H1 (cell line): Measurements from ENCODE around the gene CROCC2. TPM values are rescaled to one million over a fixed set of nuclear protein-coding genes. Genes with fewer than 3 reads are reported as not detected.

Source experiments
- CTCF ChIA-PET: fragments of 300-600 bp; sonication (Branson Sonifier 250); formaldehyde crosslinking; loops from one replicate; lab custom pipeline; 2021; ENCODE audit not compliant: partially characterized antibody; lab: Charles Lee
- POLR2A ChIA-PET: fragments of 300-600 bp; sonication (Branson Sonifier 250); formaldehyde crosslinking; loops from one replicate; lab custom pipeline; 2021; ENCODE audit warnings: inconsistent platforms; ENCODE audit not compliant: partially characterized antibody; lab: Charles Lee
- DNase-seq, 2 experiments: peaks; one replicate each; pipeline versions ENCODE4 v3.0.0 to v3.0.0-alpha.2; 2010 to 2022; ENCODE audit warnings: low spot score in 2 of 2, low read depth in 1 of 2, mixed read lengths in 1 of 2
- FAIRE-seq: peaks from 2 replicates; lab custom pipeline; 2011; peaks lifted over from hg19 to GRCh38; lab: Jason Lieb, UNC
- H2AFZ ChIP-seq: 2 replicates; pipeline ENCODE4 v1.8.1; 2012; ENCODE audit warnings: low read length, inconsistent platforms
- H2AK5ac ChIP-seq: 2 replicates; pipeline ENCODE4 v1.6.1; 2013; ENCODE audit warnings: low read depth, low read length
- H2BK120ac ChIP-seq: replicated peaks from 2 replicates; pipeline ENCODE3; 2013; ENCODE audit warnings: low read depth, low read length, inconsistent platforms
- H2BK12ac ChIP-seq: 2 replicates; pipeline ENCODE4 v1.6.1; 2013; ENCODE audit warnings: low read depth, low read length
- H2BK15ac ChIP-seq: 2 replicates; pipeline ENCODE4 v1.6.1; 2013; ENCODE audit warnings: low read length
- H2BK20ac ChIP-seq: 2 replicates; pipeline ENCODE4 v1.6.1; 2013; ENCODE audit warnings: low read length
- H2BK5ac ChIP-seq: 2 replicates; pipeline ENCODE4 v1.6.1; 2013; ENCODE audit warnings: low read depth, low read length
- H3K14ac ChIP-seq: 2 replicates; pipeline ENCODE4 v1.6.1; 2013; ENCODE audit warnings: inconsistent platforms; ENCODE audit not compliant: insufficient read length
- H3K18ac ChIP-seq: 2 replicates; pipeline ENCODE4 v1.6.1; 2013; ENCODE audit warnings: low read length; ENCODE audit errors: extremely low read depth
- H3K23ac ChIP-seq: 2 replicates; pipeline ENCODE4 v1.6.1; 2013; ENCODE audit warnings: inconsistent platforms; ENCODE audit not compliant: insufficient read length
- H3K23me2 ChIP-seq: 2 replicates; pipeline ENCODE4 v1.6.1; 2013; ENCODE audit warnings: low read depth, low read length
- H3K27ac ChIP-seq: 2 replicates; pipeline ENCODE4 v1.6.1; 2011; ENCODE audit warnings: low read depth, low read length, inconsistent platforms
- H3K27me3 ChIP-seq, 4 experiments: replicated peaks in 1 of 4; 1 replicate in 1 of 4; 2 replicates in 3 of 4; pipeline versions ENCODE4 v1.6.1 to v1.8.1; 2011 to 2013; ENCODE audit warnings: low read length in 3 of 4, mild to moderate bottlenecking in 3 of 4, inconsistent platforms in 2 of 4, mixed read lengths in 2 of 4, moderate library complexity in 1 of 4; ENCODE audit not compliant: control insufficient read depth in 3 of 4, insufficient read depth in 3 of 4; ENCODE audit errors: extremely low read depth in 1 of 4
- H3K36me3 ChIP-seq, 4 experiments: 2 replicates each; pipeline versions ENCODE4 v1.6.1 to v1.8.1; 2011 to 2013; ENCODE audit warnings: mild to moderate bottlenecking in 4 of 4, low read length in 3 of 4, moderate library complexity in 2 of 4, control low read depth in 1 of 4, inconsistent platforms in 1 of 4; ENCODE audit not compliant: insufficient read depth in 4 of 4, control insufficient read depth in 2 of 4
- H3K4ac ChIP-seq: replicated peaks from 2 replicates; pipeline ENCODE3; 2013; ENCODE audit warnings: low read length, low read depth, mixed read lengths, inconsistent platforms; ENCODE audit not compliant: insufficient read length
- H3K4me1 ChIP-seq, 4 experiments: replicated peaks in 1 of 4; 1 replicate in 1 of 4; 2 replicates in 3 of 4; pipeline versions ENCODE4 v1.6.1 to v1.8.1; 2011 to 2013; ENCODE audit warnings: low read length in 3 of 4, inconsistent platforms in 2 of 4, mixed read lengths in 1 of 4; ENCODE audit not compliant: insufficient read depth in 4 of 4, control insufficient read depth in 3 of 4
- H3K4me2 ChIP-seq, 2 experiments: 2 replicates each; pipeline versions ENCODE4 v1.6.1 to v1.8.1; 2011 to 2013; ENCODE audit warnings: low read depth in 2 of 2, low read length in 2 of 2, control low read depth in 1 of 2, inconsistent platforms in 1 of 2, mild to moderate bottlenecking in 1 of 2; ENCODE audit not compliant: insufficient read depth in 1 of 2
- H3K4me3 ChIP-seq, 4 experiments: fragments of 200-600, 300-600 bp in 1 of 4; sonication (generic), shearing (Covaris generic), sonication (Bioruptor Twin) in 1 of 4; 2 replicates each; pipeline versions ENCODE4 v1.5.1 to v1.8.1; 2011 to 2016; ENCODE audit warnings: low read length in 4 of 4, low read depth in 3 of 4, control low read depth in 2 of 4, inconsistent platforms in 2 of 4, mild to moderate bottlenecking in 2 of 4, mixed read lengths in 1 of 4, moderate library complexity in 1 of 4; ENCODE audit not compliant: insufficient read depth in 2 of 4; ENCODE audit errors: extremely low read depth in 1 of 4
- H3K56ac ChIP-seq: replicated peaks from 2 replicates; pipeline ENCODE3; 2013; ENCODE audit warnings: low read depth, mild to moderate bottlenecking, mixed read lengths, low read length, inconsistent platforms; ENCODE audit not compliant: insufficient read length
- H3K79me1 ChIP-seq: 2 replicates; pipeline ENCODE4 v1.6.1; 2013; ENCODE audit warnings: low read depth, low read length, control low read depth
- H3K79me2 ChIP-seq, 2 experiments: 2 replicates each; pipeline versions ENCODE4 v1.6.1 to v1.8.1; 2012 to 2013; ENCODE audit warnings: low read length in 2 of 2, mild to moderate bottlenecking in 2 of 2, inconsistent platforms in 1 of 2; ENCODE audit not compliant: insufficient read depth in 2 of 2, control insufficient read depth in 1 of 2
- H3K9ac ChIP-seq, 4 experiments: replicated peaks in 1 of 4; 1 replicate in 1 of 4; 2 replicates in 3 of 4; pipeline versions ENCODE4 v1.6.1 to v1.8.1; 2011 to 2013; ENCODE audit warnings: low read depth in 3 of 4, low read length in 3 of 4, control low read depth in 2 of 4, mild to moderate bottlenecking in 2 of 4, moderate library complexity in 2 of 4, inconsistent platforms in 1 of 4; ENCODE audit errors: extremely low read depth in 1 of 4
- H3K9me3 ChIP-seq, 2 experiments: 2 replicates each; pipeline versions ENCODE4 v1.6.1 to v1.8.1; 2012 to 2013; ENCODE audit warnings: mild to moderate bottlenecking in 2 of 2, moderate library complexity in 2 of 2, control low read depth in 1 of 2, inconsistent platforms in 1 of 2, low read depth in 1 of 2, low read length in 1 of 2, mixed read lengths in 1 of 2; ENCODE audit not compliant: insufficient read depth in 2 of 2
- H4K20me1 ChIP-seq, 2 experiments: replicated peaks in 1 of 2; 2 replicates each; pipeline versions ENCODE3 to v1.8.1; 2011 to 2013; ENCODE audit warnings: inconsistent platforms in 2 of 2, low read length in 2 of 2, mild to moderate bottlenecking in 1 of 2; ENCODE audit not compliant: insufficient read depth in 2 of 2, control insufficient read depth in 1 of 2
- H4K5ac ChIP-seq: 2 replicates; pipeline ENCODE4 v1.6.1; 2013; ENCODE audit warnings: low read length, low read depth, mixed read lengths, inconsistent platforms; ENCODE audit not compliant: insufficient read length
- H4K8ac ChIP-seq: 2 replicates; pipeline ENCODE4 v1.8.0; 2013; ENCODE audit warnings: mild to moderate bottlenecking, moderate library complexity, low read length, inconsistent platforms; ENCODE audit not compliant: insufficient read depth; ENCODE audit errors: extremely low read depth
- H4K91ac ChIP-seq: replicated peaks from 2 replicates; pipeline ENCODE3; 2013; ENCODE audit warnings: low read length, mixed read lengths, inconsistent platforms; ENCODE audit not compliant: insufficient read length
- ATF2 ChIP-seq: IDR thresholded peaks from 2 replicates; pipeline ENCODE4 v1.6.1; 2012; ENCODE audit warnings: low read length, inconsistent platforms
- CREB1 ChIP-seq: IDR thresholded peaks from 2 replicates; pipeline ENCODE4 v1.6.1; 2012; ENCODE audit warnings: inconsistent platforms
- JUN ChIP-seq: IDR thresholded peaks from 2 replicates; pipeline ENCODE4 v1.6.1; 2011; ENCODE audit warnings: low read depth, mild to moderate bottlenecking, improper control_type of control experiment, low read length
- KDM5A ChIP-seq: fragments of 200-600 bp; IDR thresholded peaks from 2 replicates; pipeline ENCODE4 v1.7.1; 2012; ENCODE audit warnings: mild to moderate bottlenecking, low read length, inconsistent platforms, mixed read lengths
- MAFK ChIP-seq: IDR thresholded peaks from 2 replicates; pipeline ENCODE4 v1.6.1; 2012; ENCODE audit warnings: low read depth, mild to moderate bottlenecking, improper control_type of control experiment, low read length
- PHF8 ChIP-seq: fragments of 200-600 bp; sonication (generic); conservative IDR thresholded peaks from 2 replicates; pipeline ENCODE4 v1.7.1; 2012; ENCODE audit warnings: low read depth, mild to moderate bottlenecking, inconsistent platforms, low read length, moderate library complexity
- RBBP5 ChIP-seq: IDR thresholded peaks from 2 replicates; pipeline ENCODE4 v1.7.1; 2012; ENCODE audit warnings: low read depth, mild to moderate bottlenecking, inconsistent platforms, low read length, moderate library complexity, borderline replicate concordance
- TAF7 ChIP-seq: optimal IDR thresholded peaks from 2 replicates; pipeline ENCODE3; 2011; ENCODE audit warnings: low read depth, mild to moderate bottlenecking, inconsistent platforms, low read length, moderate library complexity, borderline replicate concordance
- YY1 ChIP-seq: IDR thresholded peaks from 2 replicates; pipeline ENCODE4 v1.6.1; 2011; ENCODE audit warnings: low read depth, mild to moderate bottlenecking, low read length
- ZNF274 ChIP-seq: IDR thresholded peaks from 2 replicates; pipeline ENCODE4 v1.7.0; 2012; ENCODE audit warnings: low read length, borderline replicate concordance; ENCODE audit errors: extremely low read depth
- WGBS, 2 experiments: shearing (Covaris generic) in 1 of 2; methylation state at CpG; one replicate each; pipeline versions ENCODE4 v1.1.6 to v1.1.7; 2013 to 2015; ENCODE audit warnings: low lambda C conversion rate in 2 of 2, mixed read lengths in 2 of 2, inconsistent platforms in 1 of 2, low coverage in 1 of 2, missing lambda C conversion rate in 1 of 2; ENCODE audit not compliant: insufficient replicate concordance in 2 of 2, insufficient coverage in 1 of 2, insufficient read length in 1 of 2; ENCODE audit errors: extremely low coverage in 1 of 2, missing lambda C conversion rate in 1 of 2; 5-methylcytosine and 5-hydroxymethylcytosine counted together
- polyA plus RNA-seq, 7 experiments: library from polyadenylated mRNA; depleted of rRNA in 3 of 7; stranded (reverse) in 5 of 7; unstranded in 2 of 7; fragments of >200 nt in 5 of 7; fragments of 200-250 nt in 2 of 7; gene quantifications; 1 replicate in 5 of 7; 2 replicates in 1 of 7; 4 replicates in 1 of 7; pipeline versions ENCODE4 v1.2.1 to v1.2.3, GENCODE V29; 2011 to 2013; ENCODE audit warnings: missing spikeins in 2 of 7, mixed read lengths in 2 of 7
- total RNA-seq: library from RNA; stranded (reverse); fragmentation: NEBNext Ultra II Directional; extraction: Animal tissue kit (Norgen Biotek cat#: 25700); gene quantifications from 2 replicates; pipeline ENCODE4 v1.2.1, GENCODE V29; 2021

Gene CROCC2
- total and polyA plus RNA-seq, 2 of the 8 experiments (the other 6 are each of a cell fraction or from before 2014, with no cell fraction given): not detected

GRCh38 chr2:240958366-240959213 lies 52.5 kb downstream of the CROCC2 start:
- H3K27me3 ChIP-seq: no peaks in the 10 kb centered on the region
- H3K79me2 ChIP-seq: no peaks in the 10 kb centered on the region
- no peak overlapping the region for H3K14ac ChIP-seq
- ChIA-PET CTCF (interaction anchor here (1.0 to 1.6 kb wide), 4 partner anchors 25 to 118 kb away, joined by 3 to 5 read pairs (median 5); no protein-coding TSS in a partner anchor), POLR2A (no interaction called here)
- no peaks in the 10 kb centered on the region for H3K36me3 ChIP-seq
- H4K20me1 ChIP-seq: peaks cover 0 to 10% of the 10 kb centered on the region in 2 experiments
- H4K91ac ChIP-seq: no peak overlapping the region
- no peak overlapping the region for H2AFZ ChIP-seq
- H4K5ac ChIP-seq: no peak overlapping the region
- 89% methylated on average over 19 of the region's 19 CpGs; no CpG with 5 or more reads in 1 of the 2 experiments for WGBS, 2 experiments
- no peak overlapping the region for H3K4ac ChIP-seq
- 0 out of 2 replicates have a peak overlapping the region, but pooled peaks have one; percentile 40 for H2AK5ac ChIP-seq
- H3K23ac ChIP-seq: no peak overlapping the region
- no peaks in the 10 kb centered on the region for H3K9me3 ChIP-seq
- no peak overlapping the region for H3K4me3 ChIP-seq
- H3K18ac ChIP-seq: no peak overlapping the region; the same call in 1 of the 2 replicates
- no peak overlapping the region for H4K8ac ChIP-seq
- no peak overlapping the region for H2BK120ac ChIP-seq
- FAIRE-seq: no peak
- H2BK15ac ChIP-seq: 0 out of 2 replicates have a peak overlapping the region, but pooled peaks have one; percentile 46
- no peak overlapping the region for H3K9ac ChIP-seq
- no peak overlapping the region for H2BK12ac ChIP-seq
- H3K4me2 ChIP-seq: no peak overlapping the region
- H3K4me1 ChIP-seq: peaks cover 0 to 17% (median 8%) of the 10 kb centered on the region in 4 experiments; a peak in 5 of 7 replicates
- no peaks in the 10 kb centered on the region for H3K79me1 ChIP-seq
- no peak overlapping the region for H3K27ac ChIP-seq
- H3K23me2 ChIP-seq: peaks cover 8% of the 10 kb centered on the region; the same call in 1 of the 2 replicates
- no peak overlapping the region for H3K56ac ChIP-seq
- no peak overlapping the region for H2BK5ac ChIP-seq
- DNase-seq: peak in 1 of 2 experiments; percentile 40
- H2BK20ac ChIP-seq: no peak overlapping the region
- TF ChIP-seq KDM5A (no peak), ATF2 (no peak), ZNF274 (no peak), PHF8 (no peak), TAF7 (no peak), JUN (no peak), RBBP5 (no peak), YY1 (no peak), MAFK (no peak), CREB1 (no peak)
